Measurements from ENCODE around the gene PDZD4.

The PDZD4 gene

DNA sequence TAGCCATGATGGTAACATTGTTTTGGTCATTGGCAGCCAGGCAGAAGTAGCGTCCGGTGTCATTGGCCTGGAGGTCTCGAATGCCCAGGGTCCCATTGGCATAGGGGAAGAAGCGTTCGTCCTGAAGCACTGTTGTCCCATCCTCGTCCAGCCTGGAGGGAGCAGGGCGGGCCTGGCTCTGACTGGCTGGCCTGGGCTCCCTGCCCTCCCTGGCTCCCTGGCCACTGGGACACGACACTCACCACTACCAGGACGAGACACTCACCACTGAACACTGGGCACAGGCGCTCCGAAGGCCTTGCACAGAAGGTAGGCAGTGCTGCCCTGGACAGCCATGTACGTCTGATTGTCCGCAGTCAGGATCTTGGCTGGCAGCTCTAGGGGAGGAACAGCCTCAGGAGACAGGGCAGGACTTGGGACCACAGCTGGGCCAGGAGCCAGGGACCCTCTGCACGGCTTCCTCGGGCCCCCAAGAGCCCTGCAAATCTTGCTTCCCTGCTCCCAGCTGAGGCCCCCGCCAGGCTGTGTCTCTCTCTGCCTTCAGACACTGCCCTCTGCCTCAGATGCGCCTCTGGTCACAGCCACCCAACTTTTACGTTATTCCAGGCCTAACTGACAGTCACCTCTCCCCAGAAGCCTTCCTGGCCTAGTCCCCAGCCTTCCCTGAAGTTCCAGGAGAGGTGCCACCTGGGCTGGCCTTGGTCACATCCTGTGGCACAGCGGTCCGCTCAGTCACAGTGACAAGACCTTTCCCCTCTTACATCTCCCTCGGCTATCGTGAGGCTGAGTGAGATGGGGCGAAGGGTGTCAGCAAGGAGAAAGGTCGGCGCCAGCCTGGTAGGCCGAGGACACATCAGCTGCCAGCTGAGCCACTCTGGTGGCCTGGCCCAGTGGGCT is 38.5 kb upstream of the PDZD4 start:
- no peak for FAIRE-seq
- DNase-seq (ENCODE audit: extremely low spot score, insufficient read length, low read depth), result no peak

DNA sequence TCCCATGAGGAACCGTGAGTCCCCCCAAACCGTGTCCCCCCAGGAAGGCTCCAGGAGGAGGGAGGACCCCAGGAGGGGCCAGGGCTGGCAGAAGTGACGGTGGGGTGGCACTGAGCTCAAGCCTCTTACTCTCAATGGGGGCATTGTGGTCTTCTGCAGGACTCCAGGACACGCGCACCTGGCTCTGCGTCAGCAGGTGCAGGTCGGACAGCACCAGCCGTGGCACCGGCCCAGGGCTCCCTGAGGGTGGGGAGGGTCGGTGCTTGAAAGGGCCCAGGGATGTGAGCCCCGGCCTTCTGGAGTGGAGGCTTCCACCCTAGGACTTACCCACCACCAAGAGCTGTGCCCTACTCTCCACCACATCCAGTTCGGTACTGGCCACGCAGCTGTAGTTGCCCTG is 37.3 kb upstream of the PDZD4 start:
- DNase-seq (ENCODE audit: extremely low spot score, insufficient read length, low read depth), result no peak
- FAIRE-seq, result no peak

DNA sequence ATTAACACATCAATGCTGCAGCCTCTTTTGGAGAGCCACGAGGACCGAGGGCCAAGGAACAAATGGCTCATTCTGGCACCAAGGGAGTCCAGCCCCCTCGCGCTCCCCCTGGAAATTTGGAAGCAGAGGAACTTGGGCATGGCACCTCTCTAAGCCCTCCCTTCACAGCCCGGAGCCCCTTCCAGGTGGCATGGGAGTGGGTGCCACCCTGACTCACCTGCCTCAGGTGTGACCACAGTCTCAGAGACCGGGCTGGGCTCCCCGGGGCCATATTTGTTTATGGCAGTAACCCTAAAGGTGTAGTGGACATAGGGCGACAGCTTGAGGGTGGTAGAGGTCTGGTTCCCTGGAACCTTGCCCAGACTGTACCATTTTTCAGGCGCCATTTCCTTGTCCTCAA is 36.8 kb upstream of the PDZD4 start:
- FAIRE-seq (no peak), DNase-seq (ENCODE audit: extremely low spot score, insufficient read length, low read depth) (no peak)

DNA sequence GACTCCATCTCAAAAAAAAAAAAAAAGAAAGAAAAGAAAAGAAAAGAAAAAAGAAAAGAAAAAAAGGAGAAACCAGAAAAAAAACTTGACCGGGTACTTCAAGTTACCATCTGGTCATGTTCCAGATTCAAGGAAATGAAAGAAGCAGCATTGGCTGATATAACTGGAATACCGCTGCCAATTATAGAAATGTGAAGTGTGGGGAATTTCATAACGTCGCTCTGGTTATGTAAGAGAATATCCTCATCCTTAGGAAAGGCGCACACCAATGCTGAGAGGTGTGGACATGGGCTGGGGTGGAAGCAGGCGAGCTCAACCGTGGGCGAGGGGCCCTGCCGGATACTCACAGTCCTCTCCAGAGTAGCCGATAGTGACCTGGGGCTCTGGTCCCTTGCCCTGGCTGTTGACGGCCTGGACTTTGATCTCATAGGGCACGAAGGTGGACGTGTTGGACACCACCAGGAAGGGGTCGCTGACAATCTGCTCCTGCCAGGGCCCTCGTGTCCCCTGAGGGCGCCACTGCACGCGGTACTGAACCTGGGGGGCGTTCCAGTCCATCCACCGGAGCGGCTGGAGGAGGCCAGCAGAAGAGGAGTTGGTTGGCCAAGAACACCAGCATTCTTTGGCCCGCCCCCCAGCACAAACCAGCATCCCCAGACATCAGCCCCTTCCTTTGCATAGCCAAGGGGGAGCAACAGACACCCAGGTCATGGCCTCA is 36.1 kb upstream of the PDZD4 start:
- no peak for FAIRE-seq
- no peak for DNase-seq (ENCODE audit: extremely low spot score, insufficient read length, low read depth)

DNA sequence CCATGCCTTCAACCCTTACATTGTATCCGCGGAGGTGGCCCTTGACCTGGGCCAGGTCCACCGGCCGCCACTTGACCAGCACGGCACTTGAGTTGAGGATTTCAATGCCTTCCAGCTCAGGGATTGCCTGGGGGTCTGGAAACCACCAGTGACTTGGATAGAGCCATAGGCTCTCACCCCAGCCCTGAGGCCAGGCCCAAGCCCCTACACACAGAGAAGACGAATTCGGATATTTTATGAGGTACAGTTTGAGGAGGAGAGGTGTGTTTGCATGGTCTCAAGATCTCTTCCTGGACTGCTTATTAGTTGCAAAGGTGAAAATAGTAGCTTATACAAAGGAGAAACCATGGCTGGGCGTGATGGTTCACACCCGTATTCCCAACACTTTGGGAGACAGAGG is 35.3 kb upstream of the PDZD4 start:
- FAIRE-seq (no peak), DNase-seq (ENCODE audit: extremely low spot score, insufficient read length, low read depth) (no peak)

DNA sequence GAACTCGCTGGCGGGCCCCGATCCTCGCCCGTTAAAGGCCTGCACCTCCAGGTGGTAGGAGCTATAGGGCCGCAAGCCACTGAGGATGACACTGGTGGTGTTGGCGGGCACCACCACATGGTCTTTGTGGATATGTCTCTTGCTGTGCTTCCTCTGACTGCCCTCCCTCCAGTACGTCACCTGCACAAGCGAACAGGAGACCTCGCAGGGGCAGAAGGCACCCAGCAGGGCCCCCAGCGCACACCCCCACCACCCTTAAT is 34.9 kb upstream of the PDZD4 start:
- DNase-seq (ENCODE audit: extremely low spot score, insufficient read length, low read depth), result no peak
- no peak for FAIRE-seq

DNA sequence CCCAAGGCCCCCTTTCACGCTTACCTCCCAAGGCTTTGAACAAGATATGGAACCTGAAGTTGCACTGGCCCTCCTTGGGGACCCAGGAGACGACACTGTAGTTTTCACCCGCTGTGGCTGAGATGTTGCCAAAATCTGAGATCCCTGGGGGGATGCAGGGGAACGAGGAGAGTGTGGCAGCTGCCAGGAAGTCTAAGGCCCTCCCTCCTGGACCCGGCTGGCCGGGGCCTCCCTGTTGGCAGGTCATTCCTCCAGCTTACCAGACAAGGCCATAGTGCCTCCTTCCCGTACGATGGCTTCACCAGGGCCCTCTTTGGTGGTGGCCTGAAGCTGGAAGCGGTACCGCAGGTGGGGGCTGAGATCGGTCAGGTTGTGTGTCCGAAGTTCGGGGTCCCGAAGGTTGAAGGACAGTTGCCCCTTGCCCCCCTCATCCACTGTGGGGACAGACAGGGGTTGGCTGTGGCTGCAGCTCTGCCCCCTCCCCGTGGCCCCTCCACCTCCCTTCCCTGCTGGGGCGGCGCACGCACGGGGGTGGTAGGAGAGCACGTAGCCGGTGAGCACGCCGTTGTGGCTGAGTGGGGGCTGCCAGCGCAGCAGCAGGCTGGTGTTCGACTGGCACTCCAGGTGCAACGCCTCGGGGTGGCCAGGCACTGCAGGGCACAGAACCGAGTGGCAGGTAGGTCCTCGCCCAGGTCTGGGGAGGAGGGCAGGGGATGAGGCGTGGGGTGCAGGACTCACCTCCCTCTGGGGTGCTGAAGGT is 34.4 kb upstream of the PDZD4 start:
- FAIRE-seq (no peak), DNase-seq (ENCODE audit: extremely low spot score, insufficient read length, low read depth) (no peak)

DNA sequence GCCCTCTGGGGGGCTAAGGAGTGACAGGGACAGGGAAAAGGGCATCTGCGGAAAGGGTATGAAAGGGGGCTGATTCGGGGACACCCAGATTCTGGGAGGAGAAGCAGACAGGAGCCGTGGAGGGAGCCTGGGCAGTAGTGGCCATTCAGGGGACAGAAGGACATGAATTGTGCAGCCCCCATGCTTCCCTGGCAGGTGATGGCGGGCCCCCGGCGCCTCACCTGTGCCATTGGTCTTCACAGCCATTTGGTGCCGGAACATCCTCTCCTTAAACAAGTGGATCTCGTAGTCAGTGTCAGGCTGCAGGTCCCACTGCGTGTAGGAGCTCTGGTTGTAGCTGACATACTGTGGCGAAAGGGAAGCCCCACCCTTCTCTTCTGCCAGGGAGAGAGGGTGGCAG is 33.8 kb upstream of the PDZD4 start:
- FAIRE-seq, result no peak
- no peak for DNase-seq (ENCODE audit: extremely low spot score, insufficient read length, low read depth)

DNA sequence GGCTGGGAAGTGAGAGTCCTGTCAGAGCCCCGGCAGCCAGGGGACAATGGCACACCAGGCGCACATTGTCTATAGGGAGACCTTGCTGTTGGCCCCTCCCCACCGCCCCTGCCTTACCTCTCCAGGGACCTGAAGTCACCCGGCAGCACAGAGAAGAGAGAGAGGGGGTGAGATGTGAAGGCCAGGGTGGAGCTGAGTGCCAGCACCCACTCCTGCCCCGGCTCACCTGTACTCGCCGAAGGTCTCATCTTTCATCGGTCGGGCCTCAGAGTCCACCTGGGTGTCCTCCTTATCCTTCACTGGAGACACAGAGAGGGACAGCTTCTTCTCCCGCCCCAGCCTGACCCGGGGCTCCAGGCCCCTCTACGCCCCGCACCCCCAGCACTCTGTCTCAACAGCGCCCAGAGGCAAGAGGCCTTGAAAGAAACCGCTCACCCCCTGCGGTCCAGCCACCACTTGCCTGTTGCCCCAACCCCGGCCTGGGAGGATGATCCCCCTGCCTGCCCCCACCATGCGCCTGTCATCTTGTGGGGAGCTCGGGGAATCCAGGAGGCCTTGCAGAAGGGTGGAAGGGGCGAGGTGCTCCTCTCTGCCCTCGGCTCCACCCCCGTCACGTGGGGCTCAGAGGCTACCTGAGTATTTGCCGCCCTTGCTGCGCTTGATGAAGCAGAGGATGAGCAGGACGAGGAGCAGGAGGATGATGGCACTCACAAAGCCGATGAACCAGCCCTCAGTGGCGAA is 33.1 kb upstream of the PDZD4 start:
- FAIRE-seq (no peak), DNase-seq (ENCODE audit: extremely low spot score, insufficient read length, low read depth) (no peak)

DNA sequence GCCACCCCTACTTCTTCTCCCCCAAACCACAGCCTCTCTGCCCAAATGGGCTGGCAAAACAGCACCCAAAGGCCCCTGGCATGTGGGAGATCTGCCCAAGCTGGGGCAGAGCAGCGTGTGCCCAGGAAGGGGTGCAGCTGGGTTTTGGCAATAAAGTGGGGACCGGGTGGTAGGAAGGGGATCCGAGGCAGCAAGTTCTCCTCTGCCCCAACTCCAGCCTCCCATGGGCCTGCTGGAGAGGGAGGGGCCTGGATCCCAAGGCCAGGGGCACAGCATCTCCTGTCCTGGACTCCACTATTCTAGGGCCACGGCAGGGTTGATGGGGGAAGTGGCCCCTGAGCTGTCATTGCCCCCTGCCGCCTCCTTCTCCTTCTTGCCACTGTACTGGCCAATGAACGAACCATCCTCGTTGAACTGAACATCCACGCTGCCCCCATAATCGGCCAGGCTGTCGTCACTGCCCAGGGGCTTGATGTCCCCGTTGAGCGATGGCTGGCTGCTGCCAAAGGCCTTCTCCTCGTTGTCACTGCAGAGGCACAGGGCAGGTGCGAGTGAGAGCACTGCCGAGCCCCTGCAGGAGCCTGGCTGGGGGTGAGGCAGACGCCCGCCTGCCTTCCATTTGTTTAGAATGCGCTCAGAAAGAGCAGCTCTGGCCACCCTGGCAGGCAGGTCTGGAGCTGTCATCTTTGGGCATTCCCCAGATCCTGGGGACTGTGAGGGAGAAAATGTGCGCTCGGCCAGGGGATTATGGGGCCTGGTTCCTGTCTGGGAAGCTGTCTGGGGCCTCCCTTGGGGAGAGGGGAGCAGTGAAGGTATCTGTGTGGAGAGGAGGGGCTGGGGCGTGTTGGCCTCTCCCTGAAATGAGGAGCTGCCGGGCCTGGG is 32.3 kb upstream of the PDZD4 start:
- no peak for FAIRE-seq
- DNase-seq (ENCODE audit: extremely low spot score, insufficient read length, low read depth), result no peak

DNA sequence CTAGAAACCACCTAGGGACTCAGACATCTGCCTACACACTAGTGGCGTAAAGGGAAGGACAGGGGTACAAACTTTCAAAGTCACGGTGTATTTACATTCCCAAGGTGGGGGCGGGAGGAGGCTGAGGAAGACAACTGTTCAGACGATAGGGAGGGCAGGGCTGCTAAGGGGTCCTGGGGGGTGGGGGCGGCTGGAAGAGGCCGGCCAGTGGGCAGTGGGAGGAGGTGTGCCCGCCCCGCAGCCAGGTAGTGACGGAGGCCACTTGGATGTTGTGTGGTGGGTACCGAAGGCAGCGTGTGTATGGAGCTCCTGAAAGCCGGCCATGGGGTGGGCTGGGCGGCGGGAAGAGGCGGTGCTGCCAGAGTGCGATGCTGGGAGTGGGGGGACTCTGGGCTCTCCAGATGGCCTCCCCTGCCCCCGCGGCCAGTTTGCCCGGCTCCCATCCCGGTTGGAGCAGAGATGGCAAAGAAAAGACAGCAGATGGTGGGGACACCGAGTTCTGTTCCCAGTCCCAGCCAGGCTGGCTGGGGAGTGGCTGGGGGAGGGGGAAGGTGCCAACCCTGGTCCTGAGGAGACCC is 31.5 kb upstream of the PDZD4 start:
- no peak for DNase-seq (ENCODE audit: extremely low spot score, insufficient read length, low read depth)
- FAIRE-seq, result no peak

DNA sequence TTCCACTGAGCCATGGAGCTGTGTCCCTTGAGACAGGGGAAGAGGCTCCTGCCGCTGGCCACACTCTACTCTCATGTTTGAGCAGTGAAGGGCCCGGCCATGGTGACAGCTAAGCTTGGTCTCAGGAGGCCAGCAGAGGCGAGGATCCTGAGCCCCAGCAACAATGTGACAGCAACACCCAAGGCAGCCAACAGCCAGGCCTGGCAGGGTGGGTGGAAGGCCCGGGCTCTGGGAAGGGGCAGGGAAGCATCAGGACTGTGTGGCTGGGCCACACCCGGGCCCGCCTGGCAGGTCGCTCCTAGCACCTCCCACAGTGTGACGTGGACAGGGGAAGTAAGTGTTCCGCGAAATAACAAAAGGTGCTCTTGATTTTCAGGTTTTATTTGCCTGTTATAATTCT is 30.8 kb upstream of the PDZD4 start:
- no peak for DNase-seq (ENCODE audit: extremely low spot score, insufficient read length, low read depth)
- FAIRE-seq, result no peak

DNA sequence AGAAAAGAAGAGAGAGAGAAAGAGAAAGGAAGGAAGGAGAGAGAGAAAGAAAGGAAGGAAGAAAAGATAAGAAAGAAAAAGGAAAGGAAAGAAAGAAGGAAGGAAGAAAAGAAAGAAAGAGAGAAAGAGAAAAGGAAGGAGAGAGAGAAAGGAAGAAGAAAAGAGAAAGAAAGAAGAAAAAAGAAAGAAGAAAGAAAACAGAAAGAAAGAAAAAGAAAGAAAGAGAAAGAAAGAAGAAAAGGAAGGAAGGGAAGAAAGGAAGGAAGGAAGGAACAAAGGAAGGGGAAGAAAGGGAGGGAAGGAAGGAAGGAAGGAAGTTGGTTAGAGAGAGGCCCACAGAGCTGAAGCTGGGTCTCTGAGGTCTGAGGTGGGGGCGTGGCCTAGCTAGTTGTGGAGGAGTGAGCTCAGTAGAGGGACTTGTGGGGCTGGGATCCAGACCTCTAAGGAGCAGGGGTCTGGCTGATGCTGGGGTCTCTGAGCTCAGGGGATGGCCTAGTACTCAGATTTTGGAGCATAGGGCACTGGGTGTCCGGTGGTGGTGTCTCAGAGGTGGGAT is 27.1 kb upstream of the PDZD4 start:
- DNase-seq (ENCODE audit: extremely low spot score, insufficient read length, low read depth) (no peak), FAIRE-seq (no peak)

DNA sequence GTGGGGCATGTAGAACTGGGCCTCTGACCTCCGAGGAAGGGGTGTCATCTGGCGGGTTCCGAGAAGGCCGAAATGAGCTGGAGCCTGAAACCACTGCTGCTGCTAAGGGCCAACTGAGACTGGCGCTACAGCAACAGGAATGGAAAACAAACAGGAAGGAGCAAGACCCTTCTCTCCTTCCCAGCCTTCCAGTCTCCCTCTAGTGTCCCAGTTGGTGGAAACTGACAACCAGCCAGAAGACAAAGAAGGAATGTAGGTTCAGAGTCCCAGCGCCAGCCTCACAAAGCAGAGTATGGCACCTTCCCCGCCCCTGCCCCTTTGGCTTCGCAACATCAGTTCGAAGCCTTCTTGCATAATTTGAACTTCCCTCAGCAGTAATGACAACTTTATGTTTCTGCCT is 24.4 kb upstream of the PDZD4 start:
- no peak for DNase-seq (ENCODE audit: extremely low spot score, insufficient read length, low read depth)
- no peak for FAIRE-seq

DNA sequence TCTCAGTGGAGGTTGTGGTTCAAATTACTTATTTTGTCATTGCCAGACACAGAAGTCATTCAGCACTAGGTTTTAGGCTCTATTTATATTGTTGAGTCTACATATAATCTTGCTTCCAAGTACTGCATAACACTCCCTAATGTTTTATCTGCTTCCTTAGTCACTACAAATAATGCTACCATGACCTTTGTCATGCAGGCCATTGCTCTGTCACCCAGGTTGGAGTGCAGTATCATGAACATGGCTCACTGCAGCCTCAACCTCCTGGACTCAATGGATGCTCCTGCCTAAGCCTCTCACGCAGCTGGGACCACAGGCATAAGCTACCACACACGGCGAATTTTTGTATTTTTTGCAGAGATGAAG is 23.5 kb upstream of the PDZD4 start:
- DNase-seq (ENCODE audit: extremely low spot score, insufficient read length, low read depth), result no peak
- no peak for FAIRE-seq

DNA sequence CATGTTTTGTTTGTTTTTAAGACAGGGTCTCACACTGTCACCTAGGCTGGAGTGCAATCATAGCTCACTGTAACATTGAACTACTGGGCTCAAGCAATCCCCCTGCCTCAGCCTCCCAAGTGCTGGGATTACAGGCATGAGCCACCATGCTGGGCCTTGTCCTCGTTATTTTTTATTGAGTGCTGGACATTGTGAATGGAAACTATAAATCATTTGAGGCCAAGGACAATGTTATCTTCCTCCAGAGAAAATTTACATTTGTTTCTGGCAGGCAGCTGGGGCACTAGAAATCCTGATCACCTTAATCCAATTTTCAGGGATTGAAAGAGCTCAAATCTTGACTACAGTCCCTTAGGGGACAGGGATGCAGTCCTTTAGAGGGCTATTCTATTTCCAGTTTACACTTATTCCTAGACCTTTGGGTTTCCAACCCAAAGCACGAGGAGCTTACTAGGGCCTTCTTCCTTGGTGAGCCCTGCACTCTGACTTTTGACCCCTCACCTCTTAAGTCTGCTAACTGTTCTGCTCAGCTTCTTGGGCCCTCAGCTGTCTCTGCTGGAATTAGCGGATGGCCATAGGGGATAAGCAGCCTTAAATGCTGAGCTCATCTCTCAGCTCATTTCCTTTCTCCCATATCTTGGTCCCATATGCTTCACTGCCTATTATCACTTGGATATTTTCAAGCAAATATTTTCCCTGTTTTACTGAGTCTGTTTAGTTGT is 23.0 kb upstream of the PDZD4 start:
- FAIRE-seq (no peak), DNase-seq (ENCODE audit: extremely low spot score, insufficient read length, low read depth) (no peak)

DNA sequence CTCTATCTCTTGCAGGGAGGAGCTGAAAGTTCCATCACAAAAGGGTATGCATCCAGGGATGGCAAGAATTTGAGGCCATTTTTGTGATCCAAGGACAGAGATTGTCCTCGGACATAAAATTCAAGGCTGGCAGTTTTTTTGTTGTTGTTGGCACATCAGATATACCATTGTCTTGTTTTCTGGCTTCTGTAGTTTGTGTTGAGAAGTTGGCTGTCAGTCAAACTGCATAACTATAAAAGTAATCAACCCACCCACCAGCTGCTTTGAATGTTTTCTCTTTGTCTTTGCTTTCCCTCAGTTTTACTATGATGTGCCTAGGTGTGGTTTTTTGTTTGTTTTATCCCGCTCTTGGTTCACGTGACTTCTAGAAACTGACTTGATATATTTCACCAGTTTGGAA is 21.6 kb upstream of the PDZD4 start:
- FAIRE-seq, result no peak
- no peak for DNase-seq (ENCODE audit: extremely low spot score, insufficient read length, low read depth)

DNA sequence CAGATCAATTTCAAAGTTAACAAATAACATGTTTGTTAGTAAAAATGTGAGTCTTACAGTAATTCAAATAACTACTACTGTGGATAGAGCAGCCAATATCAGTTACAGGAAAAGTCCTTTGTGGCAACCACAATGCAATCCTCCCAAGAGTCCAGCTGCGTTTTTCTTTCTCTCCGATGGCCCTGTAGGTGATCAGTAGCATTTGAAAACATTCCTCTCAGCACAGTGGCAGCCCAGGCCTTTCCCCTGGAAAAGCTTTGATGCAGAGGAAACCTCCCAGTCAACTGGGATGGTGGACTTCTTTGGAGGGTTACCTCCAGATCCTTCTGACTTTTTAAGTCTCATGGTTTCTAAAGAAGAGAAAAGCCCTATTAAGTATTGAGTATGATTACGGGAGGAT is 18.0 kb upstream of the PDZD4 start:
- no peak for DNase-seq (ENCODE audit: extremely low spot score, insufficient read length, low read depth)
- no peak for FAIRE-seq
